Bronchial epithelial cell (primary cell): ENCODE data around the gene NCMAP. TPM values are rescaled to one million over a fixed set of nuclear protein-coding genes. Genes with fewer than 3 reads are reported as not detected.

Experiments used
- DNase-seq: peaks from one replicate; pipeline ENCODE4 v3.0.0-alpha.2; 2010; ENCODE audit warnings: low read depth
- FAIRE-seq: peaks from 2 replicates; lab custom pipeline; 2011; peaks lifted over from hg19 to GRCh38; lab: Jason Lieb, UNC
- H3K27me3 ChIP-seq: 2 replicates; pipeline ENCODE4 v1.5.1; 2011; ENCODE audit warnings: low read length; ENCODE audit not compliant: control insufficient read depth, insufficient read depth
- H3K36me3 ChIP-seq: 2 replicates; pipeline ENCODE4 v1.5.1; 2011; ENCODE audit warnings: low read length; ENCODE audit not compliant: control insufficient read depth, insufficient read depth
- H3K4me3 ChIP-seq: 2 replicates; pipeline ENCODE4 v1.5.1; 2011; ENCODE audit warnings: mild to moderate bottlenecking, low read depth, low read length, control low read depth
- CTCF ChIP-seq: IDR thresholded peaks from 2 replicates; pipeline ENCODE4 v1.5.1; 2011; ENCODE audit warnings: mild to moderate bottlenecking, moderate library complexity, low read length, control low read depth, inconsistent platforms; ENCODE audit not compliant: insufficient read depth, severe bottlenecking
- total RNA-seq: library from RNA; depleted of rRNA; stranded (reverse); fragments of >200 nt; gene quantifications from 2 replicates; pipeline ENCODE4 v1.2.1, GENCODE V29; 2014

Gene NCMAP
- total RNA-seq, 1 donor from 2014 or later = not detected

GRCh38 chr1:24558902-24559791, 3.3 kb downstream of the NCMAP start:
- H3K27me3 ChIP-seq = peaks cover 1% of the 10 kb centered on the region
- no peak for FAIRE-seq
- H3K4me3 ChIP-seq = no peak overlapping the region
- no peaks in the 10 kb centered on the region for H3K36me3 ChIP-seq
- DNase-seq = peak; percentile 27
- TF ChIP-seq CTCF = no peak

GRCh38 chr1:24560361-24560760, 4.5 kb downstream of the NCMAP start:
- Histone ChIP-seq H3K4me3 (no peak overlapping the region), H3K27me3 (peaks cover 1% of the 10 kb centered on the region), H3K36me3 (no peaks in the 10 kb centered on the region)
- no peak for DNase-seq
- TF ChIP-seq CTCF = no peak
- FAIRE-seq = no peak

DNA sequence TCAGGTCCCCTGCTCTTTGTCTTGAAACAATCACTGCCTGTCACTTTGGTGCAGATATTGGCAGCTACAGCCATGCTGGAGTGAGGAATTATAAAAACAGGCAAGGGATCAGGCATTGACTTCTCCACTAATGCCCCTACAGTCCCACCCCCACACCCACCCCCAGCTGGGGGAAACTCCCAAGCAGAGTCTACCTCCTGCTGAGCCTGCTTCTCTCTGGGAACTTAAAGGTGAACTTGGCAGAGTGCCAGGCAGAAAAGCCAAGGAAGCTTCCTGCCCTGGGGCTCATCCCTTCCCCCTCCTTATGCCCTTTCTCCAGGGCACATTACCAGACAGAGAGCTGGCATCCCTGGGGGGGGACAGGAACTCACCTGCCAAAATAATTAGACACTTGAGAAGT, 6.7 kb downstream of the NCMAP start:
- DNase-seq = peak; percentile 28
- H3K4me3 ChIP-seq = no peak overlapping the region
- no peak for TF ChIP-seq CTCF
- H3K36me3 ChIP-seq = no peaks in the 10 kb centered on the region
- H3K27me3 ChIP-seq = no peaks in the 10 kb centered on the region
- no peak for FAIRE-seq

- Histone ChIP-seq H3K36me3 (no peaks in the 10 kb centered on the region), H3K27me3 (no peaks in the 10 kb centered on the region), H3K4me3 (no peak overlapping the region)
- FAIRE-seq (no peak), DNase-seq (no peak)
- no peak for TF ChIP-seq CTCF
Measured at GRCh38 chr1:24564695-24565094, 8.8 kb downstream of the NCMAP start.

DNA sequence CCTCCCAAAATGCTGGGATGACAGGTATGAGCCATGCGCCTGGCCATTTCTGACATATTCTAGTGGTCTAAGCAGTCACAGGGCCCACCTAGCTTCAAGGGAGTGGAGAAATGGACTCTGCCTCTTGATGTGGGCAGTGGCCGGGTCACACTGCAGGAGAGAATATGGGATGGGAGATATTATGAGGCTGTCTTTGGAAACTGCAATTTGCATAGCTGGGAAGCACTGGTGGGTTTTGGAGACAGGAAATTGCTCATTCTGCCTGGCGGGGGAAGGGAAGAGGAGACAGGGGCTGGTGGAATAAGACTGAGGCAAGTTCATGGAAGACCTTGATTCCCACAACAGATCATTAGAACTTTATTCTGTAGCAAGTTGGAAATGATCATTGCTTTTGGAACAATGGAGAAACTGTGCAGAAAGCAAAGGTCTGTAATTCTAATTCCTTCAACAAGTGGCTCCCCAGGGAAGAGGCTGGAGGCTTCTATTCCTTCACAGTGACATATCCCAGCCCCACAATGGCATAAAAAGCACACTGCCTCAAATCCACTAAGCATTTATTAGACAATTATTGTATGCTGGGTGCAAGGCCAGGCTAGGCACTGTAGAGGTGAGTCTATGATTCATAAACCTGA, 10.5 kb downstream of the NCMAP start:
- FAIRE-seq (no peak), DNase-seq (peak; percentile 33)
- TF ChIP-seq CTCF = no peak
- Histone ChIP-seq H3K27me3 (no peaks in the 10 kb centered on the region), H3K4me3 (no peak overlapping the region), H3K36me3 (no peaks in the 10 kb centered on the region)
